H9 (cell line): ENCODE measurements around the gene AXIN1. TPM values are rescaled to one million over a fixed set of nuclear protein-coding genes. Genes with fewer than 3 reads are reported as not detected.

ENCODE experiments used
- DNase-seq: peaks from one replicate; pipeline ENCODE4 v3.0.0-alpha.2; 2017
- H2AFZ ChIP-seq: one replicate; pipeline ENCODE4 v1.6.1; 2013; ENCODE audit warnings: mild to moderate bottlenecking, low read length, control low read depth, moderate library complexity
- H2AK5ac ChIP-seq: 2 replicates; pipeline ENCODE4 v1.6.1; 2013; ENCODE audit warnings: low read length, control low read depth, mixed read lengths; ENCODE audit not compliant: insufficient read length
- H2BK120ac ChIP-seq: one replicate; pipeline ENCODE4 v1.6.1; 2013; ENCODE audit warnings: low read depth, mild to moderate bottlenecking, low read length, control low read depth, inconsistent platforms; ENCODE audit not compliant: poor library complexity, severe bottlenecking
- H2BK12ac ChIP-seq: 2 replicates; pipeline ENCODE4 v1.6.1; 2013; ENCODE audit warnings: low read length, control low read depth, mixed read lengths, low read depth; ENCODE audit not compliant: insufficient read length
- H2BK15ac ChIP-seq: 2 replicates; pipeline ENCODE4 v1.6.1; 2013; ENCODE audit warnings: low read depth, low read length, control low read depth
- H2BK20ac ChIP-seq: one replicate; pipeline ENCODE4 v1.6.1; 2013; ENCODE audit warnings: low read depth, mild to moderate bottlenecking, low read length, control low read depth, inconsistent platforms; ENCODE audit not compliant: poor library complexity, severe bottlenecking
- H2BK5ac ChIP-seq: 2 replicates; pipeline ENCODE4 v1.6.1; 2013; ENCODE audit warnings: low read length, control low read depth, mixed read lengths; ENCODE audit not compliant: insufficient read length
- H3K14ac ChIP-seq: 2 replicates; pipeline ENCODE4 v1.6.1; 2013; ENCODE audit warnings: low read length, control low read depth; ENCODE audit not compliant: insufficient read depth
- H3K18ac ChIP-seq: 2 replicates; pipeline ENCODE4 v1.6.1; 2013; ENCODE audit warnings: low read depth, mild to moderate bottlenecking, mixed read lengths, low read length, control low read depth; ENCODE audit not compliant: insufficient read length
- H3K23ac ChIP-seq: 2 replicates; pipeline ENCODE4 v1.6.1; 2013; ENCODE audit warnings: low read length, control low read depth, mixed read lengths, low read depth; ENCODE audit not compliant: insufficient read length
- H3K23me2 ChIP-seq: 2 replicates; pipeline ENCODE4 v1.6.1; 2013; ENCODE audit warnings: low read depth, mild to moderate bottlenecking, mixed read lengths, low read length, control low read depth; ENCODE audit not compliant: insufficient read length, poor library complexity, severe bottlenecking
- H3K27ac ChIP-seq: 2 replicates; pipeline ENCODE4 v1.5.1; 2013; ENCODE audit warnings: low read length, control low read depth, mixed read lengths, low read depth; ENCODE audit not compliant: insufficient read length
- H3K27me3 ChIP-seq: 2 replicates; pipeline ENCODE4 v1.6.1; 2013; ENCODE audit warnings: low read length, control low read depth, inconsistent platforms; ENCODE audit not compliant: insufficient read depth
- H3K4ac ChIP-seq: 2 replicates; pipeline ENCODE4 v1.6.1; 2013; ENCODE audit warnings: low read depth, mild to moderate bottlenecking, control low read depth, inconsistent platforms, low read length, moderate library complexity
- H3K4me1 ChIP-seq: 2 replicates; pipeline ENCODE4 v1.6.1; 2013; ENCODE audit warnings: low read length, control low read depth, inconsistent platforms; ENCODE audit not compliant: insufficient read depth
- H3K4me2 ChIP-seq: 2 replicates; pipeline ENCODE4 v1.6.1; 2013; ENCODE audit warnings: low read length, control low read depth, mixed read lengths; ENCODE audit not compliant: insufficient read length, insufficient read depth
- H3K56ac ChIP-seq: 2 replicates; pipeline ENCODE4 v1.6.1; 2013; ENCODE audit warnings: low read depth, mild to moderate bottlenecking, mixed read lengths, low read length, control low read depth; ENCODE audit not compliant: insufficient read length
- H3K79me1 ChIP-seq: 2 replicates; pipeline ENCODE4 v1.6.1; 2013; ENCODE audit warnings: low read depth, mild to moderate bottlenecking, moderate library complexity, low read length, control low read depth, inconsistent platforms; ENCODE audit not compliant: insufficient read depth, poor library complexity, severe bottlenecking
- H3K79me2 ChIP-seq: 2 replicates; pipeline ENCODE4 v1.6.1; 2013; ENCODE audit warnings: low read length, control low read depth, inconsistent platforms; ENCODE audit not compliant: insufficient read depth
- H3K9ac ChIP-seq: 2 replicates; pipeline ENCODE4 v1.6.1; 2013; ENCODE audit warnings: low read length, control low read depth, mixed read lengths; ENCODE audit not compliant: insufficient read length; ENCODE audit errors: extremely low read depth
- H3K9me3 ChIP-seq: one replicate; pipeline ENCODE4 v1.6.1; 2013; ENCODE audit warnings: low read depth, low read length, inconsistent platforms; ENCODE audit not compliant: control insufficient read depth
- H3T11ph ChIP-seq: one replicate; pipeline ENCODE4 v1.6.1; 2013; ENCODE audit warnings: mild to moderate bottlenecking, low read length, control low read depth, inconsistent platforms
- H4K20me1 ChIP-seq: one replicate; pipeline ENCODE4 v1.6.1; 2013; ENCODE audit not compliant: control insufficient read depth, insufficient read length, insufficient read depth
- H4K5ac ChIP-seq: 2 replicates; pipeline ENCODE4 v1.6.1; 2013; ENCODE audit warnings: low read depth, mild to moderate bottlenecking, mixed read lengths, low read length, control low read depth; ENCODE audit not compliant: insufficient read length
- H4K8ac ChIP-seq: replicated peaks from 2 replicates; pipeline ENCODE4 v1.6.1; 2013; ENCODE audit warnings: low read length, control low read depth, mixed read lengths, low read depth; ENCODE audit not compliant: insufficient read length
- H4K91ac ChIP-seq: 2 replicates; pipeline ENCODE4 v1.6.1; 2013; ENCODE audit warnings: low read depth, mild to moderate bottlenecking, moderate library complexity, mixed read lengths, low read length, control low read depth; ENCODE audit not compliant: insufficient read length
- H3K27ac Mint-ChIP-seq, 3 experiments: 2 replicates in 2 of 3; 3 replicates in 1 of 3; pipeline ENCODE4 v1.8.0; 2020 to 2021; ENCODE audit warnings: mixed read lengths in 3 of 3, mild to moderate bottlenecking in 1 of 3, moderate library complexity in 1 of 3
- H3K27me3 Mint-ChIP-seq: 2 replicates; pipeline ENCODE4 v1.8.0; 2021; ENCODE audit warnings: low read depth, mild to moderate bottlenecking, moderate library complexity, mixed read lengths
- H3K36me3 Mint-ChIP-seq, 3 experiments: 2 replicates in 2 of 3; 3 replicates in 1 of 3; pipeline ENCODE4 v1.8.0; 2020 to 2021; ENCODE audit warnings: low read depth in 3 of 3, mixed read lengths in 3 of 3; ENCODE audit not compliant: insufficient read depth in 1 of 3
- H3K4me1 Mint-ChIP-seq, 2 experiments: 2 replicates each; pipeline ENCODE4 v1.8.0; 2020; ENCODE audit warnings: mixed read lengths in 2 of 2
- H3K4me3 Mint-ChIP-seq, 2 experiments: 2 replicates in 1 of 2; 3 replicates in 1 of 2; pipeline ENCODE4 v1.8.0; 2020 to 2021; ENCODE audit warnings: mild to moderate bottlenecking in 2 of 2, mixed read lengths in 2 of 2, moderate library complexity in 1 of 2
- H3K9me3 Mint-ChIP-seq, 2 experiments: 2 replicates in 1 of 2; 3 replicates in 1 of 2; pipeline ENCODE4 v1.8.0; 2020; ENCODE audit warnings: mild to moderate bottlenecking in 2 of 2, mixed read lengths in 2 of 2, moderate library complexity in 1 of 2
- CTCF ChIP-seq: fragments of 200-600 bp; sonication (generic); conservative IDR thresholded peaks from 3 replicates; pipeline ENCODE4 v1.8.0; 2021; ENCODE audit warnings: antibody characterized with exemption, mild to moderate bottlenecking
- WGBS: extraction: QIAGEN DNeasy Blood & Tissue Kit; methylation state at CpG from one replicate; pipeline ENCODE4 v1.1.7; 2013; ENCODE audit warnings: missing lambda C conversion rate, low lambda C conversion rate, mixed read lengths; ENCODE audit not compliant: insufficient read length; ENCODE audit errors: extremely low coverage; 5-methylcytosine and 5-hydroxymethylcytosine counted together
- total RNA-seq: library from RNA; stranded (reverse); gene quantifications from 2 replicates; pipeline ENCODE4 v1.2.1, GENCODE V29; 2021

The AXIN1 gene
- total RNA-seq, 1 experiment from 2014 or later: 50.9 TPM

- H3K36me3 Mint-ChIP-seq: peaks cover 0 to 8% (median 3%) of the 10 kb centered on the region in 3 experiments; a peak in 5 of 7 replicates
- Histone ChIP-seq H3T11ph (no peak overlapping the region), H3K79me2 (no peaks in the 10 kb centered on the region; the same call in 1 of the 2 replicates), H3K4ac (no peak overlapping the region), H3K4me1 (no peaks in the 10 kb centered on the region), H2AFZ (no peak overlapping the region), H3K18ac (no peak overlapping the region), H4K5ac (no peak overlapping the region), H2BK5ac (no peak overlapping the region), H2BK20ac (no peak overlapping the region), H3K14ac (no peak overlapping the region), H3K56ac (no peak overlapping the region), H3K23me2 (no peaks in the 10 kb centered on the region), H3K79me1 (peaks cover 12% of the 10 kb centered on the region), H3K27me3 (no peaks in the 10 kb centered on the region), H3K9ac (no peak overlapping the region), H3K9me3 (no peaks in the 10 kb centered on the region), H4K91ac (no peak overlapping the region), H2BK120ac (no peak overlapping the region), H3K23ac (no peak overlapping the region), H3K27ac (no peak overlapping the region), H4K20me1 (no peaks in the 10 kb centered on the region), H2BK15ac (no peak overlapping the region), H2AK5ac (no peak overlapping the region), H4K8ac (no peak overlapping the region), H3K4me2 (no peak overlapping the region), H2BK12ac (no peak overlapping the region)
- H3K27ac Mint-ChIP-seq: no peak overlapping the region
- H3K4me1 Mint-ChIP-seq: peaks cover 2 to 3% of the 10 kb centered on the region in 2 experiments; a peak in 3 of 4 replicates
- no peaks in the 10 kb centered on the region for H3K27me3 Mint-ChIP-seq
- no peaks in the 10 kb centered on the region for H3K9me3 Mint-ChIP-seq
- WGBS: no CpG with 5 or more reads among the region's 10 CpGs
- TF ChIP-seq CTCF: no peak
- DNase-seq: no peak
- no peak overlapping the region for H3K4me3 Mint-ChIP-seq
These were observed 110.2 kb downstream of the AXIN1 start for GRCh38 chr16:242281-242680.
